H1 (cell line): ENCODE results near the gene LAMB1. TPM values are rescaled to one million over a fixed set of nuclear protein-coding genes. Genes with fewer than 3 reads are reported as not detected.
"Not testable (repeated sequence)": the region's sequence is repeated elsewhere in the genome, so short reads cannot be mapped to it uniquely, and the experiment has no call there.

Experiments used
- CTCF ChIA-PET: fragments of 300-600 bp; sonication (Branson Sonifier 250); formaldehyde crosslinking; loops from one replicate; lab custom pipeline; 2021; ENCODE audit not compliant: partially characterized antibody; lab: Charles Lee
- POLR2A ChIA-PET: fragments of 300-600 bp; sonication (Branson Sonifier 250); formaldehyde crosslinking; loops from one replicate; lab custom pipeline; 2021; ENCODE audit warnings: inconsistent platforms; ENCODE audit not compliant: partially characterized antibody; lab: Charles Lee
- DNase-seq, 2 experiments: peaks; one replicate each; pipeline versions ENCODE4 v3.0.0 to v3.0.0-alpha.2; 2010 to 2022; ENCODE audit warnings: low spot score in 2 of 2, low read depth in 1 of 2, mixed read lengths in 1 of 2
- FAIRE-seq: peaks from 2 replicates; lab custom pipeline; 2011; peaks lifted over from hg19 to GRCh38; lab: Jason Lieb, UNC
- H2AFZ ChIP-seq: 2 replicates; pipeline ENCODE4 v1.8.1; 2012; ENCODE audit warnings: low read length, inconsistent platforms
- H2AK5ac ChIP-seq: 2 replicates; pipeline ENCODE4 v1.6.1; 2013; ENCODE audit warnings: low read depth, low read length
- H2BK120ac ChIP-seq: replicated peaks from 2 replicates; pipeline ENCODE3; 2013; ENCODE audit warnings: low read depth, low read length, inconsistent platforms
- H2BK12ac ChIP-seq: 2 replicates; pipeline ENCODE4 v1.6.1; 2013; ENCODE audit warnings: low read depth, low read length
- H2BK15ac ChIP-seq: 2 replicates; pipeline ENCODE4 v1.6.1; 2013; ENCODE audit warnings: low read length
- H2BK20ac ChIP-seq: 2 replicates; pipeline ENCODE4 v1.6.1; 2013; ENCODE audit warnings: low read length
- H2BK5ac ChIP-seq: 2 replicates; pipeline ENCODE4 v1.6.1; 2013; ENCODE audit warnings: low read depth, low read length
- H3K14ac ChIP-seq: 2 replicates; pipeline ENCODE4 v1.6.1; 2013; ENCODE audit warnings: inconsistent platforms; ENCODE audit not compliant: insufficient read length
- H3K18ac ChIP-seq: 2 replicates; pipeline ENCODE4 v1.6.1; 2013; ENCODE audit warnings: low read length; ENCODE audit errors: extremely low read depth
- H3K23ac ChIP-seq: 2 replicates; pipeline ENCODE4 v1.6.1; 2013; ENCODE audit warnings: inconsistent platforms; ENCODE audit not compliant: insufficient read length
- H3K23me2 ChIP-seq: 2 replicates; pipeline ENCODE4 v1.6.1; 2013; ENCODE audit warnings: low read depth, low read length
- H3K27ac ChIP-seq: 2 replicates; pipeline ENCODE4 v1.6.1; 2011; ENCODE audit warnings: low read depth, low read length, inconsistent platforms
- H3K27me3 ChIP-seq, 4 experiments: replicated peaks in 1 of 4; 1 replicate in 1 of 4; 2 replicates in 3 of 4; pipeline versions ENCODE4 v1.6.1 to v1.8.1; 2011 to 2013; ENCODE audit warnings: low read length in 3 of 4, mild to moderate bottlenecking in 3 of 4, inconsistent platforms in 2 of 4, mixed read lengths in 2 of 4, moderate library complexity in 1 of 4; ENCODE audit not compliant: control insufficient read depth in 3 of 4, insufficient read depth in 3 of 4; ENCODE audit errors: extremely low read depth in 1 of 4
- H3K36me3 ChIP-seq, 4 experiments: 2 replicates each; pipeline versions ENCODE4 v1.6.1 to v1.8.1; 2011 to 2013; ENCODE audit warnings: mild to moderate bottlenecking in 4 of 4, low read length in 3 of 4, moderate library complexity in 2 of 4, control low read depth in 1 of 4, inconsistent platforms in 1 of 4; ENCODE audit not compliant: insufficient read depth in 4 of 4, control insufficient read depth in 2 of 4
- H3K4ac ChIP-seq: replicated peaks from 2 replicates; pipeline ENCODE3; 2013; ENCODE audit warnings: low read length, low read depth, mixed read lengths, inconsistent platforms; ENCODE audit not compliant: insufficient read length
- H3K4me1 ChIP-seq, 4 experiments: replicated peaks in 1 of 4; 1 replicate in 1 of 4; 2 replicates in 3 of 4; pipeline versions ENCODE4 v1.6.1 to v1.8.1; 2011 to 2013; ENCODE audit warnings: low read length in 3 of 4, inconsistent platforms in 2 of 4, mixed read lengths in 1 of 4; ENCODE audit not compliant: insufficient read depth in 4 of 4, control insufficient read depth in 3 of 4
- H3K4me2 ChIP-seq, 2 experiments: 2 replicates each; pipeline versions ENCODE4 v1.6.1 to v1.8.1; 2011 to 2013; ENCODE audit warnings: low read depth in 2 of 2, low read length in 2 of 2, control low read depth in 1 of 2, inconsistent platforms in 1 of 2, mild to moderate bottlenecking in 1 of 2; ENCODE audit not compliant: insufficient read depth in 1 of 2
- H3K4me3 ChIP-seq, 4 experiments: fragments of 200-600, 300-600 bp in 1 of 4; sonication (generic), shearing (Covaris generic), sonication (Bioruptor Twin) in 1 of 4; 2 replicates each; pipeline versions ENCODE4 v1.5.1 to v1.8.1; 2011 to 2016; ENCODE audit warnings: low read length in 4 of 4, low read depth in 3 of 4, control low read depth in 2 of 4, inconsistent platforms in 2 of 4, mild to moderate bottlenecking in 2 of 4, mixed read lengths in 1 of 4, moderate library complexity in 1 of 4; ENCODE audit not compliant: insufficient read depth in 2 of 4; ENCODE audit errors: extremely low read depth in 1 of 4
- H3K56ac ChIP-seq: replicated peaks from 2 replicates; pipeline ENCODE3; 2013; ENCODE audit warnings: low read depth, mild to moderate bottlenecking, mixed read lengths, low read length, inconsistent platforms; ENCODE audit not compliant: insufficient read length
- H3K79me1 ChIP-seq: 2 replicates; pipeline ENCODE4 v1.6.1; 2013; ENCODE audit warnings: low read depth, low read length, control low read depth
- H3K79me2 ChIP-seq, 2 experiments: 2 replicates each; pipeline versions ENCODE4 v1.6.1 to v1.8.1; 2012 to 2013; ENCODE audit warnings: low read length in 2 of 2, mild to moderate bottlenecking in 2 of 2, inconsistent platforms in 1 of 2; ENCODE audit not compliant: insufficient read depth in 2 of 2, control insufficient read depth in 1 of 2
- H3K9ac ChIP-seq, 4 experiments: replicated peaks in 1 of 4; 1 replicate in 1 of 4; 2 replicates in 3 of 4; pipeline versions ENCODE4 v1.6.1 to v1.8.1; 2011 to 2013; ENCODE audit warnings: low read depth in 3 of 4, low read length in 3 of 4, control low read depth in 2 of 4, mild to moderate bottlenecking in 2 of 4, moderate library complexity in 2 of 4, inconsistent platforms in 1 of 4; ENCODE audit errors: extremely low read depth in 1 of 4
- H3K9me3 ChIP-seq, 2 experiments: 2 replicates each; pipeline versions ENCODE4 v1.6.1 to v1.8.1; 2012 to 2013; ENCODE audit warnings: mild to moderate bottlenecking in 2 of 2, moderate library complexity in 2 of 2, control low read depth in 1 of 2, inconsistent platforms in 1 of 2, low read depth in 1 of 2, low read length in 1 of 2, mixed read lengths in 1 of 2; ENCODE audit not compliant: insufficient read depth in 2 of 2
- H4K20me1 ChIP-seq, 2 experiments: replicated peaks in 1 of 2; 2 replicates each; pipeline versions ENCODE3 to v1.8.1; 2011 to 2013; ENCODE audit warnings: inconsistent platforms in 2 of 2, low read length in 2 of 2, mild to moderate bottlenecking in 1 of 2; ENCODE audit not compliant: insufficient read depth in 2 of 2, control insufficient read depth in 1 of 2
- H4K5ac ChIP-seq: 2 replicates; pipeline ENCODE4 v1.6.1; 2013; ENCODE audit warnings: low read length, low read depth, mixed read lengths, inconsistent platforms; ENCODE audit not compliant: insufficient read length
- H4K8ac ChIP-seq: 2 replicates; pipeline ENCODE4 v1.8.0; 2013; ENCODE audit warnings: mild to moderate bottlenecking, moderate library complexity, low read length, inconsistent platforms; ENCODE audit not compliant: insufficient read depth; ENCODE audit errors: extremely low read depth
- H4K91ac ChIP-seq: replicated peaks from 2 replicates; pipeline ENCODE3; 2013; ENCODE audit warnings: low read length, mixed read lengths, inconsistent platforms; ENCODE audit not compliant: insufficient read length
- WGBS, 2 experiments: shearing (Covaris generic) in 1 of 2; methylation state at CpG; one replicate each; pipeline versions ENCODE4 v1.1.6 to v1.1.7; 2013 to 2015; ENCODE audit warnings: low lambda C conversion rate in 2 of 2, mixed read lengths in 2 of 2, inconsistent platforms in 1 of 2, low coverage in 1 of 2, missing lambda C conversion rate in 1 of 2; ENCODE audit not compliant: insufficient replicate concordance in 2 of 2, insufficient coverage in 1 of 2, insufficient read length in 1 of 2; ENCODE audit errors: extremely low coverage in 1 of 2, missing lambda C conversion rate in 1 of 2; 5-methylcytosine and 5-hydroxymethylcytosine counted together
- polyA plus RNA-seq, 7 experiments: library from polyadenylated mRNA; depleted of rRNA in 3 of 7; stranded (reverse) in 5 of 7; unstranded in 2 of 7; fragments of >200 nt in 5 of 7; fragments of 200-250 nt in 2 of 7; gene quantifications; 1 replicate in 5 of 7; 2 replicates in 1 of 7; 4 replicates in 1 of 7; pipeline versions ENCODE4 v1.2.1 to v1.2.3, GENCODE V29; 2011 to 2013; ENCODE audit warnings: missing spikeins in 2 of 7, mixed read lengths in 2 of 7
- total RNA-seq: library from RNA; stranded (reverse); fragmentation: NEBNext Ultra II Directional; extraction: Animal tissue kit (Norgen Biotek cat#: 25700); gene quantifications from 2 replicates; pipeline ENCODE4 v1.2.1, GENCODE V29; 2021

The LAMB1 gene
- total and polyA plus RNA-seq, 2 of the 8 experiments (the other 6 are each of a cell fraction or from before 2014, with no cell fraction given): 31.9 to 38.5 TPM

GRCh38 chr7:107892367-107892741 lies 110.6 kb downstream of the LAMB1 start:
- H3K27me3 ChIP-seq, H2BK120ac ChIP-seq, H2BK12ac ChIP-seq, H3K4ac ChIP-seq, H3K18ac ChIP-seq, H3K27ac ChIP-seq, H2BK5ac ChIP-seq, H2AFZ ChIP-seq, H4K20me1 ChIP-seq, H3K23me2 ChIP-seq, H4K91ac ChIP-seq, H3K4me1 ChIP-seq, H3K23ac ChIP-seq, FAIRE-seq, H3K14ac ChIP-seq, H2AK5ac ChIP-seq, H4K5ac ChIP-seq, H3K9me3 ChIP-seq, H4K8ac ChIP-seq, H3K9ac ChIP-seq, H3K79me1 ChIP-seq, H2BK15ac ChIP-seq, H3K56ac ChIP-seq, DNase-seq, H2BK20ac ChIP-seq: not testable (repeated sequence)
- WGBS, 2 experiments: 91% methylated on average over 8 of the region's 8 CpGs; no CpG with 5 or more reads in 1 of the 2 experiments
- peaks cover 2 to 56% of the 10 kb centered on the region in 2 experiments; a peak in 3 of 4 replicates for H3K79me2 ChIP-seq
- ChIA-PET POLR2A (interaction anchor here (0.6 to 1.6 kb wide), 2 partner anchors 40 to 600 kb away, joined by 3 to 5 read pairs; no protein-coding TSS in a partner anchor), CTCF (interaction anchor here (0.6 to 1.9 kb wide), 5 partner anchors 8 to 254 kb away, joined by 3 to 8 read pairs (median 3); no protein-coding TSS in a partner anchor)
- H3K4me2 ChIP-seq: peak overlapping the region; percentile 70 to 97; a peak in 3 of 4 replicates
- H3K4me3 ChIP-seq: peak overlapping the region in 1 of 4 experiments; percentile 71; a peak in 1 of 8 replicates
- H3K36me3 ChIP-seq: peaks cover 0 to 25% (median 9%) of the 10 kb centered on the region in 4 experiments; a peak in 5 of 8 replicates
